Measurements from ENCODE around the gene METTL16.

DNA sequence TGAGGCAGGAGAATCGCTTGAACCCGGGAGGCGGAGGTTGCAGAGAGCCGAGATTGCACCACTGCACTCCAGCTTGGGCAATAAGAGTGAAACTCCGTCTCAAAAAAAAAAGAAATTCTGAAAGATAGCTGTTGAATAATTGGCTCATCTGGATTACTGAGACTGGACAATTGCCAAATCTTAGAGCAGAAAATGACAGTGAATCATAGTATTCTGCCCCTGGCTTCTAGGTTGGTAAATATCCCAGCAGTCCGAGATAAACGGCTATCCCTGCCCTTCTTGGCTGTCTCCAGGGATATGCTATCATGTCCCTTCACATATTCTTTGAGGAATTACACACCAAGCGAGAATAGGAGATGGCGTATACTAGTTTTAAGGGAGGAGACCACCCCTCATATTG, 35.5 kb upstream of the METTL16 start:
- TF ChIP-seq, protein P1, sequence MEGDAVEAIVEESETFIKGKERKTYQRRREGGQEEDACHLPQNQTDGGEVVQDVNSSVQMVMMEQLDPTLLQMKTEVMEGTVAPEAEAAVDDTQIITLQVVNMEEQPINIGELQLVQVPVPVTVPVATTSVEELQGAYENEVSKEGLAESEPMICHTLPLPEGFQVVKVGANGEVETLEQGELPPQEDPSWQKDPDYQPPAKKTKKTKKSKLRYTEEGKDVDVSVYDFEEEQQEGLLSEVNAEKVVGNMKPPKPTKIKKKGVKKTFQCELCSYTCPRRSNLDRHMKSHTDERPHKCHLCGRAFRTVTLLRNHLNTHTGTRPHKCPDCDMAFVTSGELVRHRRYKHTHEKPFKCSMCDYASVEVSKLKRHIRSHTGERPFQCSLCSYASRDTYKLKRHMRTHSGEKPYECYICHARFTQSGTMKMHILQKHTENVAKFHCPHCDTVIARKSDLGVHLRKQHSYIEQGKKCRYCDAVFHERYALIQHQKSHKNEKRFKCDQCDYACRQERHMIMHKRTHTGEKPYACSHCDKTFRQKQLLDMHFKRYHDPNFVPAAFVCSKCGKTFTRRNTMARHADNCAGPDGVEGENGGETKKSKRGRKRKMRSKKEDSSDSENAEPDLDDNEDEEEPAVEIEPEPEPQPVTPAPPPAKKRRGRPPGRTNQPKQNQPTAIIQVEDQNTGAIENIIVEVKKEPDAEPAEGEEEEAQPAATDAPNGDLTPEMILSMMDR (IDR thresholded peaks at IDR 0.05; ENCODE audit: low read depth, low read length, missing input control) = no peak
- no peak for TF ChIP-seq TAF1 (conservative IDR thresholded peaks at IDR 0.05)
- TF ChIP-seq FOXA1 (IDR thresholded peaks at IDR 0.05) = no peak
- TF ChIP-seq JUND (IDR thresholded peaks at IDR 0.05) = no peak
